HG03469 (cell line): ENCODE measurements around the gene U2AF2.

ENCODE experiments used
- ATAC-seq: cut with Tn5 transposase; IDR thresholded peaks from one replicate; pipeline ENCODE4 v1.9.1; 2021; ENCODE audit warnings: mild to moderate bottlenecking, moderate library complexity, moderate number of reproducible peaks; ENCODE audit not compliant: unreplicated experiment

Gene U2AF2

DNA sequence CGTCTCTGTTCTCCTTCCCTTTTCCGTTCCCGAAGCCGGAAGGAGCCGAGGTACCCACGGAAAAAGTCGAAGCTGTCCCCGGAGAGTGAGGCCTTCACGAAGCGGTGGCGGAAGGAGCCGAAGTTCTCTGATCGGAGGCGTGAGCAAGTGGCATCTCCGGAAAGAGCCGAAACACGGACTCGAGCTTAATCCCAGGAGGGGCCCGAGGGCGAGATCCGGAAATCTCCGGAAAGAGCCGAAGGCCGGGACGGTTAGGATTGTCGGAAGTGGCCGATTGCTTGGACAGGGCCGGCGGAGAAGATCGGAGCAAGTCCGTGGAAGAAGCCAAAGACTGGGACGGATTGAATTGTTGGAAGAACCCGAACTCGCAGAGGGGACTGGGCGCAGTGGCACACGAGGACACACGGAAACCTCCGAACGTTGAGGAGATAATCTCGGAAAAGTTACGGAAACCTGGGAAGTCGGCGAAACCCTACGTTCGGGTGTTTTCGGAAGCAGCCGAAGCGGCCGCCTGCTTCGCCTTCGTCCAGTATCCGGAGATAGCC lies 440 bp upstream of the U2AF2 start:
- peak; percentile 35 for ATAC-seq

DNA sequence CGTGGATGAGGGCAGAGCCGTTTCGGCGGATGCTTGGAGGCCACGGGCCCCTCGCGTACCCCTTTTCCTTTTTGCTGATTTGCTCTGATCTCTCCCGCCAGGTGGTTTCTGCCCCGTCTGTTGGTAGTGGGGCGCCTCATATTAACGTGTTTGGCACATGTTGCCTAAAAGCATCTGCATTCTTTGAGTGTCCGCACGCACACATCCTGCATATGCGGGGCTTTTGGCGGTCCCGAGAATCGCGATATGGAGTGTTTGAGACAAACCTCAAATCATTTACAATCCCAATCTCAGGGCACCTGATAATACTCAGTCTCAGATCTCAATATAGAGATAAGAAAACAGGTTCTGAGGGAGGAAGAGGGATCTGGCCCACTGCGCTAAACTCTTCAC lies 809 bp downstream of the U2AF2 start:
- ATAC-seq: no peak

DNA sequence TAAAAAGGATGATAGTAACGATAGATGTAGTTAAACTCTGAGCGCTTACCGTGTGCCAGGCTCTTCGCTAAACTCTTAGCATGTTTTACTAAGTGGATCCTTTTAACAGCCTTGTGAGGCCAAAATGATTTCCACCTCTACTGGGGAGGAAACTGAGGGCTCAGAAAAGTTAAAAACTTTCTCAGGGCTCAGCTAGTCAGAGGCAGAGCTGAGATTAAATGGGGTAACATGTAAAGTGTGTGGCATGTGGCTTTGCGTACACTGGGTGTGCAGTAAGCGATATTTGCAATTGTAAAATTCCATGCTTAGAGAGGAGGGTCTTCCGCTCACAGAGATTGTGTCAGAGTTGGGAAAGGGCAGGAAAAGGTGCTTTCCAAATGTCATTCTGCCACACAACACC lies 1.7 kb downstream of the U2AF2 start:
- no peak for ATAC-seq

DNA sequence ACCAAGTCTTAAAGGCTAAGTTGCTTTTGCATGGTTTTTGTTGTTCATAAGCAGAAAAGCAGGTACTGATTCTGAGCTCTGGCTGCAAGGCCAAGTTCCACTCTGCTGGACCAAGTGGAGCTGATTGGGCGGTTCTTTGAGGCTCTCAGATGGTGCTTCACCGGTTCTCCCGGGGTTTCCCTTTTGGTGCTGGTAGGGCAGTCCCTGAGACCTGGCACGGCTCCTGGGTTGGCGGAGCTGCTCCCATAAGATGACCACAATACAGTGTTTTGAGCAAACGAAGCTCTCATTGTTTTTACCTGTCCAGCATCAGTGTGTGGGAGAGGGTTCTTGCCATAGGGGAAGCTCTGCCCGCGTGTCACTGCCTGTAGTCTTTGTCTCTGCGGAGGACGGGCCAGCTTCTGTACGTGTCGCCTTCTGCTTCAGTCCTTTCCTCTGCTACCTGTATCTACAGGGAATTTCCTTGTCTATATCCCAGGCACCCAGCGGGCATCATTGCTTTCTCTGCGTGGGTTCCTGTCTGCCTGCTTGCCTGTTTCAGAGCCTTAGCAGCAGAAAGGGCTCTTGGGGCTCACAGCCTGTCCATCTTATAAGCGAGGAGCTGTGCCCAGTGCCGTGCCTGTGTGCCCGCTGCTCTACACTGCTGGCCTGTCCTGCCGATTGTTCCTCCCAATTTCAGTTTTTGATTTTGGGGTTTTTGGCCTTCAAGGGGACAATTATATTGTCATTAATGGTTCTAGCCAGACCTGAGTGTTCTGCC lies 2.3 kb downstream of the U2AF2 start:
- no peak for ATAC-seq

DNA sequence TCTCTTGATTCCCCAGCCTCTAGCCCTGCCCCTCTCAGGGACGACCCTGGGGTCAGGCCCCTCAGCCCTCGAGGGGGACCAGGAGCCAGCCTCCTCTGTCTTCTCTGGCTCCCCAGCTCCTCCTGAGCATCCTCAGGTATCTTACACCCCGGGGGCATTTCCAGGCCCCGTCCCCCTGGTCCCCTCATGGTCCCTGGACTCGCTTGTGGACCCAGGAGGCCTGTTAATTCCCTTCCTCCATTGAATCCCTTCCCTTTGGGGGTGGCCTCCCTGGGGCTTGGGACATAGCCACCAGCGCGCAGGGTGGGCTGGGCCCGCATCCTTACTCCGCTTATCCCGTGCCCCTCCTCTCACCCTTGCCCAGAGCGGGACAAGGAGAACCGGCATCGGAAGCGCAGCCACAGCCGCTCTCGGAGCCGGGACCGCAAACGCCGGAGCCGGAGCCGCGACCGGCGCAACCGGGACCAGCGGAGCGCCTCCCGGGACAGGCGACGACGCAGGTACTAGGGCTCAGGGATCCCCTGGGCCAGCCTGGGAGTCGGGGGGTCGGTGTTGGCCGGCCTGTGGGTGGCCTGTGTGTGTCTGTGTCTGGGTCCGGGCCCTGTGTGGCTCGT lies 4.1 kb downstream of the U2AF2 start:
- ATAC-seq: no peak

DNA sequence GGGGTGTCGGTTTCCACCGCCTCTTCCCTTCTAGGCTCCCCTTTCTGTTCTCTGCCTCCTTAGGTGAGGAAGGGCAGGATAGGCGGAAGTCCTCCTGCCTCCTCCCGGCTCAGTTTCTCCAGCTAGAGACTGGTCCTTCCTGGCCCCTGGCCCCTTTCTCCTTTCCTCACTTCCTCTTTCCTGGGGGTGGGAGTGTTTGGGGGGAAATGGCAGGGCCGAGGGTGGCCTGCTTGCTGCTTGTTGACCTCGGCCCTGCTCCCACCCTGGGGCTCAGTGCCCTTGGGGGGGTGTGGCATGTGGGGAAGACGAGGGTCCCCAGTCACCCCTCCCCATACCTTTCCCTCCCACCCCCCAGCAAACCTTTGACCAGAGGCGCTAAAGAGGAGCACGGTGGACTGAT lies 5.0 kb downstream of the U2AF2 start:
- no peak for ATAC-seq

DNA sequence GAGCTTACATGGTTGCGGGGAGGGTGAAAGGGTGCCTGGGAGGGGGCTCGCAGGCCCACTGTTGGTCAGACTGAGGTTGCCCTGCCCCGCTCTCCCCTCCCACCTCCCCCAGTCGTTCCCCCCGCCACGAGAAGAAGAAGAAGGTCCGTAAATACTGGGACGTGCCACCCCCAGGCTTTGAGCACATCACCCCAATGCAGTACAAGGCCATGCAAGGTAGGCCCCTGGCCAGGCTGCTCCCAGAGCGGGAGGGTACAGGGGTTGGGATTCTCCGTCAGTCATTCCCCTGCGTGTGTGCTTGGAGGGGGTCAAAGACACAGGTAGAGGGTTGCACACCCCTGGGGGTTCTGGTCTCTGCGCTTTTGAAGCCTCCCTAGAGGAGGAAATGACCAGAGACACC lies 5.6 kb downstream of the U2AF2 start:
- no peak for ATAC-seq

DNA sequence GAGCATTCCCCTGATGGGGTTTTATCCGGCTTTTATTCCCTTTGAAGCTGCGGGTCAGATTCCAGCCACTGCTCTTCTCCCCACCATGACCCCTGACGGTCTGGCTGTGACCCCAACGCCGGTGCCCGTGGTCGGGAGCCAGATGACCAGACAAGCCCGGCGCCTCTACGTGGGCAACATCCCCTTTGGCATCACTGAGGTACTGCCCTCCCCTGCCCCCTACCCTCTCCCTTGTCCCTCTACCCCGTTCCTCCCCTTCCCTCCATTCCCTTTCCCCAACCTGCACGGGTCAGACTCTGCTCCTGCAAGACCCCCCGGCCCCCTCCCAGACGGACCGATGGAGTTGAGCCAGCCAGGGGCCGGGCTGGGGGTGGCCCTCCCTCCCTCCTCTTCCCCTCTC lies 6.2 kb downstream of the U2AF2 start:
- no peak for ATAC-seq

DNA sequence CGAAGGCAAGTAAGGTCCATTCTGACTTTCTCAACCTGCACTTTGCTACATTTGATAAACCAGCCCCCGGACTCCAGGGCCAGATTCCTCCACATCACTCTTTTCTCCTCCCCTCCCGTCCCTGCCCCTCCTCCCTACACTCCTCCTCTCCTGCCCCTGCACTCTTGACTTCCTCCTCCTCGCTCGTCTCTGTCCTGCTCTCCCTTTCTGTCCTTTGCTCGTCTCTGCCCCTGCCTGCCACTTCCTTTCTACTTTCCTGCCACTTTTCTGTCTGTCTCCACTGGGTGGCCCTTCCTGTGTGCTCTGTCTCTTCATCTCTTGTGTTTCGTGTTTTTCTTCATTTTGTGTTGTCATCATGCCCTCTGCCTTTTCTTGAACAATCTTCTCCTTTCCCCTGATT lies 7.0 kb downstream of the U2AF2 start:
- ATAC-seq: no peak

DNA sequence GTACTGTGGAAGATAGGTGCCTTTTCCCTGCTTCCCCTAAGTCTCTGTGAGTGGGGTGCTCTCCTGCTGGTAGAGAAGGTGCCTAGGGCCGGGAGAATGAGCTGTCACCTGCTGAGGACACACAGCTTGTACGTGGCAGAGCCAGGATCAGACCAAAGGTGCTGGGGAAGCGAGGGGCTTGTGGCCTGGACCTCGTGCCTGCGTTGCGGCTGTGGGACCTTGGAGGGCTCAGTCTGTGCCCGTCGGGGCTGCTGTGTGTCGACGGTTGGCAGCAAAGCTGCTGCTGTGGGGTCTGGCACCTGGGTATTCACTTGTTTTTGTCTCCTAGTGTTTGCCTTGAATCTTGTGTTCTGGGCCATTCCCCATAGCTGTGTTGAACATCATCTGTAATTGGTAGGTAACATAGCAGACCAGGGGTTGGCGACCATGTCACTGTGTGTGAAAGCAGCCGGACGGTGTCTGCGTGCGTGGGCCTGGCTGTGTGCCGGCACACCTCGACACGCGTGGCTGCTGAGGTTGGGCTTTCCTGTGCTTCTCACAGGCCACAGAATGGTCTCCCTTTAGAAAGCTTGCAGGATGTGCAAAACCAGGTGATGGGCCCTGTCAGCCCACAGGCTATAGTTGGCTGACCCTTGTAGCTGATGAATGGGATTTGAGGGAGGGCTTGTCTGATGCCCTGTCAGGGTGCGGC lies 9.2 kb downstream of the U2AF2 start:
- no peak for ATAC-seq

DNA sequence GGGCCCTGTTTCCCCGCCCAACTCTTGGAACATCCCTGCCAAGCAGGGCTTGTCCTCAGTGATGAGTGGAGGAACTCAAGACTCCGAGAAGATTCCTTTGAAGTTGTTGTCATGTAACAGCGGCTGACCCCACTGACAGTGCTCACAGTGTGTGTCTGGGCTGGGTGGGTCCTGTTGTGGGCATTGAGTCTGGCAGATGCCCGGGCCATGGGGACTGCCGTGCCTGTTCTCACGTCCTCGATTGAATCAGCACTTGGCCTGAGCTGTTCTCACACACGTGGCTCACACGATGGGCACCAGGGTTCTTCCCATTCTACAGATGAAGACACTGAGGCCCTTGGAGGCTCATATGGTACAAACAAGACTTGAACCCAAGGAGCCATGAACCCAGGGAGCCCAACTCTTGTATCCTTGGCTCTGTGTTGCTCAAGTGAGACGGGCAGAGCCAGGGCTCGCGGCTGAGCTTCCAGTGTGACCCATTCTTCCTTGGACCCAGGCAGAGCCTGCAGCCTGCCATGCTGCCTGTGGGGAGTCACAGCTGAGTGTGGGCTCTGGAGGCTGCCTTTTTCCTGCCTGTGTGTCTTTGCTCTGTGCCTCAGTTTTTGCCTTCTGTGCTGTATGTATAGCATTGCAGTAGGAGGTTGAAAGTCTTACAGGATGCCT lies 11.6 kb downstream of the U2AF2 start:
- no peak for ATAC-seq

DNA sequence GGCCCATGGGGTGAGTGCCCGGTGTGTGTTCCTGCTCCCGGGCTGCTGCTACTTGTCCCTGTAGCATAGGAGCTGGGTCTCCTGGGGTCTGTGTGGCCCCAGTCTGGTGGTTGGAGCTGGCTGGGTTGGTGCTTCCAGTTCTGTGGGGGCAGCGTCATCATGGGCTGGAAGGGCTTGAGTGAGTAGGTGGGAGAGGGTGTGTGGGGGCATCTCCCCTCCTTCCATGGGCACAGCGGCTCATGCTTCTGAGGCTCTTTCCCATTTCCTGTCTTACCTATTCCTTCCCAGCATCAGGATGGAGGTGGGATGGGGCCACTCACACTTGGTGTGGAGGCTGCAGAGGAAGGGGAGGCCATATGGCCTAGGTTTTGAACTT lies 12.2 kb downstream of the U2AF2 start:
- ATAC-seq: no peak

DNA sequence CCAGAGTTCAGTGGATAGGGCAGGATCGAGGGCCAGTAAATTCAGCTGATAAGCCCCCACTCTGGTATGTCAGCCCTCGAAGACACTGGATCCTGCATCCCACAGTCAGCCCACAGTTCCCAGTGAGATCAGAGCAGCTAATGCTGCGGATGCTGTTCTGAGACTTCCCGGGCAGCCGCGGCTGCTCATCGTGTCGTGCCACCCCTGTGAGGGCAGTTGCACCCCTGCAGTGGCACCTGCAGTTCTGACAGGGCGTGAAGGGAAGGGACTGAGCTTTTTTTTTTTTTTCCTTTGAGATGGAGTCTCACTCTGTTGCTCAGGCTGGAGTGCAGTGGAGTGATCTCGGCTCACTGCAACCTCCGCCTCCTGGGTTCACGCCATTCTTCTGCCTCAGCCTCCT lies 12.7 kb downstream of the U2AF2 start:
- no peak for ATAC-seq

DNA sequence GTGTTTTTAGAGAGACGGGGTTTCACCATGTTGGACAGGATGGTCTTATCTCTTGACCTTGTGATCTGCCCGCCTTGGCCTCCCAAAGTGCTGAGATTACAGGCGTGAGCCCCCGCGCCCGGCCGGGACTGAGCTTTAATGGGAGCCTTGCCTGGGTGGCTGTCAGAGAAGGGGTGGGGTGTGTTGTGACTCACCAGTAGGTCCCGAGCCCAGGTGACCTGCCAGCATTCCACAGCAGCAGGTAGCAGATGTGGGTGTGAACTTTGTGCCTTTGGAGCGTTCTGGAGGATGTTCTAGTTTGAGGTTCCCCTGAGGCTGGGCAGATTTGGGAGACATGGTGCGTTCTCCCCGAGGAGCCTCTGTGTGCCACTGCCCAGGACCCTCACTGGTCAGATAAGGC lies 13.1 kb downstream of the U2AF2 start:
- no peak for ATAC-seq

DNA sequence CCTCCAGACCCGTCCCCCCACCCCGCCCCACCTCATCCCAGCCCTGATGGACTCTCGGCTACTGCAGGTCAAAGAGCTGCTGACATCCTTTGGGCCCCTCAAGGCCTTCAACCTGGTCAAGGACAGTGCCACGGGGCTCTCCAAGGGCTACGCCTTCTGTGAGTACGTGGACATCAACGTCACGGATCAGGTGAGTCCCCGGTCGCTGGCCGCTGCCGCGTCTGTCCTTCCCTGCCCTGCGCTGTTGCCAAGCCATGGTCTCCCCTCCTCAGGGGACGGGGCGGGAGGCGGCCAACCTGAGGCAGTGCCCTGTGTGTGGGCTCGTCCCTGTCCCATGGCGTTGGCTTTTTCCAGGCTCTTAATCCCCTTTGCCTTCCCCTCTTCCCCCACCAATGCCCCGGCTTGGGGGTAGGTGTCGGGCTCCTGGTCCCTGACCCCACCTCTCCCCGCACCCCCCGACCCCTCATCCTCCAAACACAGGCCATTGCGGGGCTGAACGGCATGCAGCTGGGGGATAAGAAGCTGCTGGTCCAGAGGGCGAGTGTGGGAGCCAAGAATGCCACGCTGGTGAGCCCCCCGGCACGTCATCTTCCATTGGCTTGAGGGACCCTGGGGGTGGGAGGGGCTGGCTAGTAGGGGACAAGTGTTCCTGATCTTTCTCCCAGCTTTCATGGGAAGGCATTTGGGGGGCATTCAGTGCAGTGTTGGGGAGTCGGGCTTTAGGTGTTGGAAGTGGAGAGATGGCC lies 13.9 kb downstream of the U2AF2 start:
- ATAC-seq: no peak

DNA sequence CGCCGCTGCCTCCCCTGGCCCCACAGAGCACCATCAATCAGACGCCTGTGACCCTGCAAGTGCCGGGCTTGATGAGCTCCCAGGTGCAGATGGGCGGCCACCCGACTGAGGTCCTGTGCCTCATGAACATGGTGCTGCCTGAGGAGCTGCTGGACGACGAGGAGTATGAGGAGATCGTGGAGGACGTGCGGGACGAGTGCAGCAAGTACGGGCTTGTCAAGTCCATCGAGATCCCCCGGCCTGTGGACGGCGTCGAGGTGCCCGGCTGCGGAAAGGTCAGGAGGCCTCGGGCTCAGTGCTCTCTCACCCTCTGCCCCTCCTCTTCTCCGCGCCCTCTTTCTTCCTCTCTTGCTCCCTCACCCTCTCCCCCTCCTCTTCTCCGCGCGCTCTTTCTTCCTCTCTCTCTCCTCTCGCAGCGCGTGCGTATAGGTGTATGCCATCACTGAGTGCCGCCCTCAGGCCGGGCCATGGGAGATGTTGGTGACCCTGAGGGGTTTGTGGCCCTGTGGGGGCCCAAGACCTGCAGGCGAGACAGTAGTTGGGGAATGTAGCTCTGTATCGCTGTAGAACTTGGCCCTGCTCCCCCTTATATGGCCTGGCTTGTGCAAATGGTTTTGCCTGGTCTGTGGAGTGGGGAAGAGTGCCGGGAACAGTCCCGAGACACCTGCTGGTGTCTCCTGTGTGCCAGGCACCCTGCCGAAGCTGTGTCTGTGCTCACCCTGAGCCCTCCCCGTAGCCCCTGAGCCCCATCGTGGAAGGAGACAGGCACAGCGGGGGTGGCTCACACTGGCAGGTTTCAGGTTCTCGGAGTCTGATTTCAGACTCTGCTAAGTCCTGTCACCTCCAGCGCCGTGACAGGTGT lies 14.8 kb downstream of the U2AF2 start:
- ATAC-seq: no peak

DNA sequence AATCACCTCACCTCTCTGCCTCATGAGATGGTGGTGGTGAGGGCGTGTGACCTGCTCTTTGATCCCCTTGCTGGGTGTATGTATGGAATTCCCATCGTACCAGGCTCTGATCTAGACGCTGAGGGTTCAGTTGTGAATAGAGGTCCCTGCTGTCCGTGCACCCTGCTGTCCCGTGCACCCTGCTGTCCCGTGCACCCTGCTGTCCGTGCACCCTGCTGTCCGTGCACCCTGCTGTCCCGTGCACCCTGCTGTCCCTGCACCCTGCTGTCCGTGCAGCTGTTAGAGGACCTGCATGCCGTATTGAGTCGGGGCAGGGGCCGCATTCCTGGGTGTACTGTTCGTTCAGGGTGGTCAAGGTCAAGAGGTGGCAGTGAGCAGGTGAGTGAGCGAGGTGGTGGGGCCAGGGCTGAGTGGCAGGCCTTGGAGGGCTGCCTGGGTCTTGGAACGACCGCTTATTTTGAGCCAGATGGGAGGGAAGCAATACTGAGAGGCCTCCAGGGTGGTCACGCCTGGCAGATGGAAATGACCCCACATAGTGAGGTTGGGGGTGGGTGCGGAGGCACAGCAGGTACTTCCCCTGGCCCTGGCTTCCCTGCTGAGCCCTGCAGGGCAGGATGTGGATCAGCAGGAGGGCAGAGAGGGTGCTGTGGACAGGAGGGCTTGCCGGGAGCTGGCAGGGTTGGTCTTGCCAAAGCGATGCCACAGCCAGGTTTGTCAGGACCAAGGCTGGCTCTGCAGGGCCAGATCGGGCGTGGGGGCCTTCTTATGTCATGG lies 15.6 kb downstream of the U2AF2 start:
- ATAC-seq: no peak

DNA sequence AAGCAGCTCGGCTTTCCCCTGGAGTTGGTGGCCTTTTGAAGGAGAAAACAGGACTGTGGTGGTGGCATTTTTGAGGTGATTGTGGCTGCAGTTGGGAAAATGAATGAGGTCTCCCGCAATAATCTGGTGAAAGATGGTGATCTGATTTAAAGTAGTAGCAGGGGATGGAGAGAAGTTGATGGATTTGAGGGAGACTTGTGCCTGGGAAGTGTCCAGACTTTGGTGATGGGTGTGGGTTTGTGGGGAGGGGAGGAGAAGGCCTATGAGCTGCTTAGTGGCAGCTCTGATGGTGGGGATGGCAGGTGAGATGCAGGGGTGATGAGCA lies 16.2 kb downstream of the U2AF2 start:
- no peak for ATAC-seq

DNA sequence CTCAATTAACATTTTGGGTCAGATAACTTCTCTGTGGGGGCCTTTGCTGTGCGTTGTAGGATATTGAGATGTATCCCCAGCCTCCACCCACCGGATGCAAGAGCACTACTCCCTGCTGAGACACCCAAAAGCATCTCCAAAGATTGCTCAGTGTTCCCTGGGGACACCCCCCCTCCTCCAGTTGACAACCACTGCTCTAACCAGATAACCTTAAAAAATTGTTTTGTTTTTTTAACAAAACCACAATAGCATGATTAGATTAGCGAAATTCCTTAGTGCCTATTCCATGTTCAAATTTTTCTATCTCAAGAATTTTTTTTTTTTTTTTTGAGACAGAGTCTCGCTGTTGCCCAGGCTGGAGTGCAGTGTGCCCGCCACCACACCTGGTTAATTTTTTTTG lies 17.6 kb downstream of the U2AF2 start:
- ATAC-seq: no peak
